KOPT-K1 (cell line): Measurements from ENCODE around the gene ZFYVE19.

ENCODE experiments used
- H3K27ac ChIP-seq: fragments of 200-600 bp; sonication (generic); 2 replicates; pipeline ENCODE4 v1.5.1; 2016; ENCODE audit warnings: antibody characterized with exemption, mild to moderate bottlenecking, low read depth, low read length; ENCODE audit not compliant: poor library complexity, severe bottlenecking
- H3K36me3 ChIP-seq: fragments of 200-600 bp; sonication (generic); 2 replicates; pipeline ENCODE4 v1.5.1; 2017; ENCODE audit warnings: antibody characterized with exemption, mild to moderate bottlenecking, low read length, moderate library complexity; ENCODE audit not compliant: insufficient read depth
- H3K9me3 ChIP-seq: fragments of 200-600 bp; sonication (generic); 2 replicates; pipeline ENCODE4 v1.5.1; 2017; ENCODE audit warnings: antibody characterized with exemption, low read length, mild to moderate bottlenecking; ENCODE audit not compliant: insufficient read depth, poor library complexity, severe bottlenecking

The ZFYVE19 gene

GRCh38 chr15:40821195-40821594, 14.3 kb downstream of the ZFYVE19 start:
- H3K36me3 ChIP-seq, result no peaks in the 10 kb centered on the region
- no peaks in the 10 kb centered on the region for H3K9me3 ChIP-seq

GRCh38 chr15:40823572-40824343, 16.9 kb downstream of the ZFYVE19 start:
- Histone ChIP-seq H3K36me3 (no peaks in the 10 kb centered on the region), H3K9me3 (no peaks in the 10 kb centered on the region), H3K27ac (no peak overlapping the region)

More at GRCh38 chr15:40821195-40821594, 14.3 kb downstream of the ZFYVE19 start:
- H3K27ac ChIP-seq, result no peak overlapping the region

- Histone ChIP-seq H3K9me3 (no peaks in the 10 kb centered on the region), H3K27ac (no peak overlapping the region), H3K36me3 (no peaks in the 10 kb centered on the region)
Measured at GRCh38 chr15:40825661-40826422, 19.0 kb downstream of the ZFYVE19 start.

GRCh38 chr15:40826423-40827075, 19.7 kb downstream of the ZFYVE19 start:
- Histone ChIP-seq H3K27ac (no peak overlapping the region), H3K36me3 (no peaks in the 10 kb centered on the region)

GRCh38 chr15:40828447-40829036, 21.7 kb downstream of the ZFYVE19 start, which contains the start of gene PPP1R14D:
Gene PPP1R14D, minus strand, starts transcription at chr15:40828708. Its CDS starts 67 bp downstream, at chr15:40828641.
- no peaks in the 10 kb centered on the region for H3K36me3 ChIP-seq

More at GRCh38 chr15:40826423-40827075, 19.7 kb downstream of the ZFYVE19 start:
- no peaks in the 10 kb centered on the region for H3K9me3 ChIP-seq

GRCh38 chr15:40829115-40829514, 22.2 kb downstream of the ZFYVE19 start:
- no peak overlapping the region for H3K27ac ChIP-seq

More at GRCh38 chr15:40828447-40829036, 21.7 kb downstream of the ZFYVE19 start, which contains the start of gene PPP1R14D:
- Histone ChIP-seq H3K9me3 (no peaks in the 10 kb centered on the region), H3K27ac (no peak within 1 kb of the TSS)

GRCh38 chr15:40830884-40831283, 24.0 kb downstream of the ZFYVE19 start:
- Histone ChIP-seq H3K36me3 (no peaks in the 10 kb centered on the region), H3K27ac (no peak overlapping the region), H3K9me3 (no peaks in the 10 kb centered on the region)

More at GRCh38 chr15:40829115-40829514, 22.2 kb downstream of the ZFYVE19 start:
- H3K36me3 ChIP-seq, result no peaks in the 10 kb centered on the region
- H3K9me3 ChIP-seq, result no peaks in the 10 kb centered on the region

GRCh38 chr15:40831861-40832260, 25.0 kb downstream of the ZFYVE19 start:
- H3K27ac ChIP-seq, result no peak overlapping the region
- H3K36me3 ChIP-seq, result no peaks in the 10 kb centered on the region
- H3K9me3 ChIP-seq, result no peaks in the 10 kb centered on the region

GRCh38 chr15:40832903-40833302, 26.0 kb downstream of the ZFYVE19 start:
- Histone ChIP-seq H3K27ac (no peak overlapping the region), H3K36me3 (no peaks in the 10 kb centered on the region)

GRCh38 chr15:40836020-40836419, 29.1 kb downstream of the ZFYVE19 start:
- Histone ChIP-seq H3K36me3 (no peaks in the 10 kb centered on the region), H3K9me3 (no peaks in the 10 kb centered on the region), H3K27ac (no peak overlapping the region)

More at GRCh38 chr15:40832903-40833302, 26.0 kb downstream of the ZFYVE19 start:
- H3K9me3 ChIP-seq, result no peaks in the 10 kb centered on the region

- H3K36me3 ChIP-seq, result no peaks in the 10 kb centered on the region
- H3K27ac ChIP-seq, result no peak overlapping the region
- H3K9me3 ChIP-seq, result no peaks in the 10 kb centered on the region
Measured at GRCh38 chr15:40838756-40839155, 31.9 kb downstream of the ZFYVE19 start.

- no peak overlapping the region for H3K27ac ChIP-seq
- H3K36me3 ChIP-seq, result no peaks in the 10 kb centered on the region
- no peaks in the 10 kb centered on the region for H3K9me3 ChIP-seq
Measured at GRCh38 chr15:40841741-40842140, 34.9 kb downstream of the ZFYVE19 start.

GRCh38 chr15:40843261-40843884, 36.5 kb downstream of the ZFYVE19 start:
- Histone ChIP-seq H3K9me3 (no peaks in the 10 kb centered on the region), H3K27ac (no peak overlapping the region), H3K36me3 (no peaks in the 10 kb centered on the region)

- Histone ChIP-seq H3K36me3 (no peaks in the 10 kb centered on the region), H3K27ac (no peak within 1 kb of the TSS), H3K9me3 (no peaks in the 10 kb centered on the region)
Measured at GRCh38 chr15:40843885-40844695, 37.2 kb downstream of the ZFYVE19 start, which contains the start of gene SPINT1. Gene SPINT1, plus strand, starts transcription at chr15:40844048. Its CDS starts 507 bp downstream, at chr15:40844555.
